HepG2 (cell line): Measurements from ENCODE around the gene EYA2. TPM values are rescaled to one million over a fixed set of nuclear protein-coding genes. Genes with fewer than 3 reads are reported as not detected.
A peak's percentile ranks its signal among the peaks of the same experiment; 100 is the strongest.

Experiments used
- ATAC-seq: fragments of 200-7000 bp; cut with Tn5 transposase; 3 replicates; pipeline ENCODE4 v1.9.1; 2020; ENCODE audit warnings: mild to moderate bottlenecking, moderate library complexity
- BruUV-seq: library from RNA; stranded (reverse); fragments of 400-500 nt; replicated peaks from 2 replicates; lab custom pipeline; 2021; lab: Mats Ljungman, UMichigan
- CTCF ChIA-PET: fragments of 300-600 bp; formaldehyde crosslinking; extraction: SDS; loops from one replicate; lab custom pipeline; 2021; ENCODE audit warnings: low total read pairs, inconsistent platforms, low intra/inter-chr PET ratio; lab: Yijun Ruan, JAX
- POLR2A ChIA-PET: fragments of 350-600 bp; sonication (Branson Sonifier 250); formaldehyde crosslinking; loops from one replicate; lab custom pipeline; 2020; ENCODE audit warnings: antibody characterized with exemption, inconsistent platforms; lab: Yijun Ruan, JAX
- DNase-seq: peaks from one replicate; pipeline ENCODE4 v3.0.0-alpha.2; 2015; ENCODE audit warnings: low spot score
- FAIRE-seq: peaks from 3 replicates; lab custom pipeline; 2011; peaks lifted over from hg19 to GRCh38; lab: Jason Lieb, UNC
- H2AFZ ChIP-seq: one replicate; pipeline ENCODE4 v1.6.1; 2011; ENCODE audit warnings: low read length, inconsistent platforms
- H3K27ac ChIP-seq: fragments of 300-600 bp; 3 replicates; pipeline ENCODE4 v1.8.0; 2011; ENCODE audit warnings: mixed run types, mild to moderate bottlenecking, mixed read lengths, low read length, inconsistent platforms; ENCODE audit not compliant: insufficient read depth; ENCODE audit errors: extremely low read length
- H3K27me3 ChIP-seq, 2 experiments: fragments of 200-600 bp in 1 of 2; 2 replicates in 1 of 2; 3 replicates in 1 of 2; pipeline versions ENCODE4 v1.6.0 to v1.8.0; 2011; ENCODE audit warnings: low read length in 2 of 2, mild to moderate bottlenecking in 2 of 2, moderate library complexity in 2 of 2, inconsistent platforms in 1 of 2; ENCODE audit not compliant: insufficient read depth in 2 of 2, control insufficient read depth in 1 of 2
- H3K36me3 ChIP-seq, 2 experiments: fragments of 200-600 bp in 1 of 2; replicated peaks in 1 of 2; 2 replicates in 1 of 2; 3 replicates in 1 of 2; pipeline versions ENCODE4 v1.5.1 to v1.8.0; 2011; ENCODE audit warnings: low read length in 2 of 2, inconsistent platforms in 1 of 2; ENCODE audit not compliant: insufficient read depth in 2 of 2, control insufficient read depth in 1 of 2
- H3K4me1 ChIP-seq: 2 replicates; pipeline ENCODE4 v1.5.1; 2012; ENCODE audit warnings: low read length, inconsistent platforms; ENCODE audit not compliant: insufficient read depth
- H3K4me2 ChIP-seq: 2 replicates; pipeline ENCODE4 v1.6.0; 2011; ENCODE audit warnings: low read depth, low read length, inconsistent platforms
- H3K4me3 ChIP-seq, 3 experiments: fragments of 200-600 bp in 1 of 3; sonication (generic), shearing (Covaris generic) in 1 of 3; replicated peaks in 1 of 3; 2 replicates each; pipeline ENCODE4 v1.5.1; 2011 to 2016; ENCODE audit warnings: low read length in 3 of 3, inconsistent platforms in 2 of 3, low read depth in 2 of 3, mild to moderate bottlenecking in 2 of 3, control low read depth in 1 of 3, mixed read lengths in 1 of 3; ENCODE audit not compliant: insufficient read depth in 1 of 3
- H3K79me2 ChIP-seq: one replicate; pipeline ENCODE4 v1.6.1; 2011; ENCODE audit warnings: low read length, inconsistent platforms; ENCODE audit not compliant: insufficient read depth
- H3K9ac ChIP-seq: 2 replicates; pipeline ENCODE4 v1.6.0; 2011; ENCODE audit warnings: mild to moderate bottlenecking, low read depth, low read length, inconsistent platforms; ENCODE audit not compliant: insufficient read depth
- H3K9me3 ChIP-seq: 2 replicates; pipeline ENCODE4 v1.5.1; 2012; ENCODE audit warnings: mild to moderate bottlenecking, low read length
- H4K20me1 ChIP-seq: 2 replicates; pipeline ENCODE4 v1.6.0; 2011; ENCODE audit warnings: inconsistent platforms, mild to moderate bottlenecking, low read length, moderate library complexity; ENCODE audit not compliant: insufficient read depth
- CHD2 ChIP-seq: IDR thresholded peaks from 2 replicates; pipeline ENCODE4 v1.6.1; 2011; ENCODE audit warnings: low read depth, low read length, improper control_type of control experiment
- CREB3 ChIP-seq: sonication (generic); formaldehyde crosslinking; IDR thresholded peaks from 2 replicates; pipeline ENCODE4 v1.5.0; 2020; ENCODE audit warnings: missing genetic modification reagents
- FOXP1 ChIP-seq, 2 experiments: fragments of 450-650 bp in 1 of 2; IDR thresholded peaks; 2 replicates each; pipeline ENCODE4 v1.6.1; 2017 to 2018; ENCODE audit warnings: antibody characterized with exemption in 1 of 2
- GLMP ChIP-seq: sonication (generic); formaldehyde crosslinking; IDR thresholded peaks from 2 replicates; pipeline ENCODE4 v1.9.0; 2021; ENCODE audit warnings: missing genetic modification reagents, mild to moderate bottlenecking, borderline replicate concordance
- IKZF1 ChIP-seq: fragments of 450-650 bp; IDR thresholded peaks from 2 replicates; pipeline ENCODE4 v1.7.1; 2016
- NAIF1 ChIP-seq: sonication (generic); formaldehyde crosslinking; IDR thresholded peaks from 2 replicates; pipeline ENCODE4 v1.5.0; 2020; ENCODE audit warnings: mild to moderate bottlenecking, missing genetic modification reagents, borderline replicate concordance
- PAF1 ChIP-seq: IDR thresholded peaks from 2 replicates; pipeline ENCODE4 v1.6.1; 2016; ENCODE audit warnings: missing genetic modification reagents, missing compliant biosample characterization
- RARG ChIP-seq: sonication (generic); formaldehyde crosslinking; IDR thresholded peaks from 2 replicates; pipeline ENCODE4 v1.4.0; 2020; ENCODE audit warnings: low read depth, mild to moderate bottlenecking, missing genetic modification reagents
- THAP9 ChIP-seq: sonication (generic); formaldehyde crosslinking; IDR thresholded peaks from 2 replicates; pipeline ENCODE4; 2020; ENCODE audit warnings: missing genetic modification reagents, mild to moderate bottlenecking, borderline replicate concordance
- ZMAT3 ChIP-seq: sonication (generic); formaldehyde crosslinking; conservative IDR thresholded peaks from 2 replicates; pipeline ENCODE4 v1.7.0; 2021; ENCODE audit warnings: missing genetic modification reagents
- ZNF160 ChIP-seq: sonication (generic); formaldehyde crosslinking; IDR thresholded peaks from 2 replicates; pipeline ENCODE4 v1.8.0; 2022; ENCODE audit warnings: mild to moderate bottlenecking, inconsistent platforms, missing genetic modification reagents
- ZNF225 ChIP-seq: sonication (generic); formaldehyde crosslinking; IDR thresholded peaks from 2 replicates; pipeline ENCODE4 v1.4.0; 2020; ENCODE audit warnings: mild to moderate bottlenecking, missing genetic modification reagents
- ZNF326 ChIP-seq: sonication (generic); formaldehyde crosslinking; IDR thresholded peaks from 2 replicates; pipeline ENCODE4 v1.4.0; 2020; ENCODE audit warnings: missing genetic modification reagents, borderline replicate concordance
- ZNF629 ChIP-seq: sonication (generic); formaldehyde crosslinking; conservative IDR thresholded peaks from 2 replicates; pipeline ENCODE4 v1.5.0; 2020; ENCODE audit warnings: missing genetic modification reagents
- WGBS: methylation state at CpG from one replicate; pipeline ENCODE4 v1.1.6; 2017; ENCODE audit warnings: low lambda C conversion rate; 5-methylcytosine and 5-hydroxymethylcytosine counted together
- in situ Hi-C: cut with HindIII; loops from 2 replicates; pipeline ENCODE4 v1.10.0; 2017; ENCODE audit warnings: low pct_unique_long_range_greater_than_20kb; ENCODE audit not compliant: extremely low pct_ligation_motif_present
- intact Hi-C: fragments of 100-400 bp; cut with micrococcal nuclease; formaldehyde crosslinking; loops from one replicate; pipeline ENCODE4 v1.10.0; 2022; ENCODE audit not compliant: unreplicated experiment
- polyA plus RNA-seq, 8 experiments: library from polyadenylated mRNA; depleted of rRNA in 3 of 8; stranded (reverse) in 7 of 8; unstranded in 1 of 8; fragments of >200 nt; fragmentation: Illumina TruSeq in 4 of 8; extraction: Trizol in 4 of 8; gene quantifications; 2 replicates each; pipeline versions ENCODE4 v1.2.1 to v1.2.3, GENCODE V29; 2011 to 2016; ENCODE audit warnings: low read depth in 4 of 8, missing spikeins in 1 of 8, mixed read lengths in 1 of 8; ENCODE audit not compliant: insufficient read depth in 1 of 8
- total RNA-seq, 5 experiments: library from RNA; depleted of rRNA; stranded (reverse); fragments of >200 nt; fragmentation: Illumina TruSeq; extraction: Trizol; gene quantifications; 2 replicates each; pipeline ENCODE4 v1.2.3, GENCODE V29; 2016; ENCODE audit warnings: low read depth in 1 of 5
- TF ChIP-seq, protein P1 (sequence below): sonication (generic); formaldehyde crosslinking; IDR thresholded peaks from 2 replicates; pipeline ENCODE4 v1.4.0; 2020; ENCODE audit warnings: missing genetic modification reagents

The EYA2 gene
- total and polyA plus RNA-seq, 2 of the 13 experiments (the other 11 are each of a cell fraction or from before 2014, with no cell fraction given) = not detected

DNA sequence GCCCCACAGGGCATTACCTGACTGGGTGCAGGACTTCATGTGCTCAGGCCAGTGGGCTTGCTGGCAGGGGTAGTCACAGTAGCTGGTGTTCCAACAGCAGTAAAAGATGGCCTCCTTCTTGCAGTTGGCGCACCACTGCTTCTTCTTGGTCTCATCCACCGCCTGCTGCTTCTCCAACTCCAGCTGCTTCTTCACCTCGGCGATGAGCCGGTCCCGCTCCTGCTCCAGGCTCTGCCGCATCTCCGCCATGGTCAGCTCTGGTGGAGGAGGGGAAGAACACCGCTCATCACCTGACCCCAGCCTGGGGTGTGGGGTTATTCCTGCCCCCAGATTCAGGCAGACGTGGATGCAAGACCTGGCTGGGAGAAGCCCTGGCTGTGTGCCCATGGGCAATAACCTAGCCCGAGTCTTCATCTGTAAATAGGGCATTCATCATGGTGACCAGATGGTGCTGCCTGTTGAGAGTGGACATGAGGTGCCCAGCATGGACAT is 329.7 kb downstream of the EYA2 start (continued):
- TF ChIP-seq THAP9 (CRISPR knock-in tag) (peak; percentile 4; the same call in 1 of the 2 replicates), GLMP (no peak), ZNF326 (no peak), ZNF160 (CRISPR knock-in tag) (no peak), ZNF225 (CRISPR knock-in tag) (peak; percentile 81; the same call in 1 of the 2 replicates), NAIF1 (CRISPR knock-in tag) (no peak), ZMAT3 (CRISPR knock-in tag) (no peak), FOXP1 (IDR thresholded peaks at IDR 0.05) (no peak), FOXP1 (CRISPR knock-in tag; IDR thresholded peaks at IDR 0.05) (no peak)
- TF ChIP-seq, all 625 proteins: peak for 24

GRCh38 chr20:47224857-47225256 is 330.2 kb downstream of the EYA2 start:
- ChIA-PET POLR2A (no interaction called here), CTCF (no interaction called here)
- no peak for DNase-seq

More at GRCh38 chr20:47224857-47225256, 330.2 kb downstream of the EYA2 start:
- Histone ChIP-seq H2AFZ (no peak overlapping the region), H3K79me2 (peaks cover 3% of the 10 kb centered on the region), H3K27ac (no peak overlapping the region), H3K36me3 (peaks cover 64 to 88% of the 10 kb centered on the region in 2 experiments), H3K27me3 (no peaks in the 10 kb centered on the region), H3K4me1 (peaks cover 25% of the 10 kb centered on the region), H3K4me2 (no peak overlapping the region), H3K9me3 (no peaks in the 10 kb centered on the region), H4K20me1 (peaks cover 15% of the 10 kb centered on the region; the same call in 1 of the 2 replicates), H3K4me3 (no peak overlapping the region), H3K9ac (no peak overlapping the region)
- WGBS = 97% methylated on average over 4 of the region's 4 CpGs
- intact Hi-C loops (no loop called here), in situ Hi-C loops (no loop called here)
- BruUV-seq = no TSS peak
- no peak for ATAC-seq
- no peak for FAIRE-seq
- TF ChIP-seq CREB3 (CRISPR knock-in tag) (no peak), RARG (CRISPR knock-in tag) (no peak), IKZF1 (no peak), ZNF629 (CRISPR knock-in tag) (peak; percentile 80), CHD2 (no peak), PAF1 (0 out of 2 replicates have a peak, but pooled peaks have one; percentile 7)
- TF ChIP-seq, protein P1, sequence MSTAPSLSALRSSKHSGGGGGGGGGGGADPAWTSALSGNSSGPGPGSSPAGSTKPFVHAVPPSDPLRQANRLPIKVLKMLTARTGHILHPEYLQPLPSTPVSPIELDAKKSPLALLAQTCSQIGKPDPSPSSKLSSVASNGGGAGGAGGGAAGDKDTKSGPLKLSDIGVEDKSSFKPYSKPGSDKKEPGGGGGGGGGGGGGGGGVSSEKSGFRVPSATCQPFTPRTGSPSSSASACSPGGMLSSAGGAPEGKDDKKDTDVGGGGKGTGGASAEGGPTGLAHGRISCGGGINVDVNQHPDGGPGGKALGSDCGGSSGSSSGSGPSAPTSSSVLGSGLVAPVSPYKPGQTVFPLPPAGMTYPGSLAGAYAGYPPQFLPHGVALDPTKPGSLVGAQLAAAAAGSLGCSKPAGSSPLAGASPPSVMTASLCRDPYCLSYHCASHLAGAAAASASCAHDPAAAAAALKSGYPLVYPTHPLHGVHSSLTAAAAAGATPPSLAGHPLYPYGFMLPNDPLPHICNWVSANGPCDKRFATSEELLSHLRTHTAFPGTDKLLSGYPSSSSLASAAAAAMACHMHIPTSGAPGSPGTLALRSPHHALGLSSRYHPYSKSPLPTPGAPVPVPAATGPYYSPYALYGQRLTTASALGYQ (CRISPR knock-in tag) = no peak
